HG03520 (cell line): ENCODE measurements around the gene HOXA3.

Source experiments
- ATAC-seq: cut with Tn5 transposase; IDR thresholded peaks from one replicate; pipeline ENCODE4 v1.9.1; 2021; ENCODE audit warnings: mild to moderate bottlenecking, moderate library complexity; ENCODE audit not compliant: unreplicated experiment

Gene HOXA3

GRCh38 chr7:27179503-27180430, 27.4 kb upstream of the HOXA3 start:
- ATAC-seq, result no peak

- ATAC-seq, result no peak
Measured at GRCh38 chr7:27179030-27179429, 26.6 kb upstream of the HOXA3 start.

GRCh38 chr7:27178366-27178765, 26.0 kb upstream of the HOXA3 start:
- ATAC-seq, result no peak

- ATAC-seq, result no peak
Measured at GRCh38 chr7:27177795-27178320, 25.5 kb upstream of the HOXA3 start.

- ATAC-seq, result no peak
Measured at GRCh38 chr7:27176962-27177794, 24.8 kb upstream of the HOXA3 start.

GRCh38 chr7:27176524-27176845, 24.1 kb upstream of the HOXA3 start:
- ATAC-seq, result no peak

GRCh38 chr7:27175626-27176523, 23.5 kb upstream of the HOXA3 start:
- ATAC-seq, result no peak

- no peak for ATAC-seq
Measured at GRCh38 chr7:27174874-27175625, 22.7 kb upstream of the HOXA3 start.

- no peak for ATAC-seq
Measured at GRCh38 chr7:27173956-27174873, 21.8 kb upstream of the HOXA3 start, which contains the start of gene HOXA10. Gene HOXA10, minus strand, starts transcription at chr7:27174320. Its CDS starts 14 bp downstream, at chr7:27174306.

GRCh38 chr7:27173511-27173955, 21.1 kb upstream of the HOXA3 start:
- no peak for ATAC-seq

- ATAC-seq, result no peak
Measured at GRCh38 chr7:27172823-27173510, 20.6 kb upstream of the HOXA3 start.

GRCh38 chr7:27172315-27172774, 20.0 kb upstream of the HOXA3 start:
- ATAC-seq, result no peak

GRCh38 chr7:27171637-27172314, 19.4 kb upstream of the HOXA3 start:
- no peak for ATAC-seq

- no peak for ATAC-seq
Measured at GRCh38 chr7:27171325-27171636, 18.9 kb upstream of the HOXA3 start.

GRCh38 chr7:27170426-27171324, 18.3 kb upstream of the HOXA3 start:
- ATAC-seq, result no peak

- ATAC-seq, result no peak
Measured at GRCh38 chr7:27169658-27170425, 17.5 kb upstream of the HOXA3 start.
